HL-60/S4 (cell line): Measurements from ENCODE around the gene ANKRD2.
"Not testable (repeated sequence)": the region's sequence is repeated elsewhere in the genome, so short reads cannot be mapped to it uniquely, and the experiment has no call there.

Experiments used
- in situ Hi-C: fragments of 300-500 bp; cut with MboI; formaldehyde crosslinking; loops from 2 replicates; pipeline ENCODE4 v1.14.3; 2022; ENCODE audit warnings: low sequenced_read_pairs

ANKRD2 gene

DNA sequence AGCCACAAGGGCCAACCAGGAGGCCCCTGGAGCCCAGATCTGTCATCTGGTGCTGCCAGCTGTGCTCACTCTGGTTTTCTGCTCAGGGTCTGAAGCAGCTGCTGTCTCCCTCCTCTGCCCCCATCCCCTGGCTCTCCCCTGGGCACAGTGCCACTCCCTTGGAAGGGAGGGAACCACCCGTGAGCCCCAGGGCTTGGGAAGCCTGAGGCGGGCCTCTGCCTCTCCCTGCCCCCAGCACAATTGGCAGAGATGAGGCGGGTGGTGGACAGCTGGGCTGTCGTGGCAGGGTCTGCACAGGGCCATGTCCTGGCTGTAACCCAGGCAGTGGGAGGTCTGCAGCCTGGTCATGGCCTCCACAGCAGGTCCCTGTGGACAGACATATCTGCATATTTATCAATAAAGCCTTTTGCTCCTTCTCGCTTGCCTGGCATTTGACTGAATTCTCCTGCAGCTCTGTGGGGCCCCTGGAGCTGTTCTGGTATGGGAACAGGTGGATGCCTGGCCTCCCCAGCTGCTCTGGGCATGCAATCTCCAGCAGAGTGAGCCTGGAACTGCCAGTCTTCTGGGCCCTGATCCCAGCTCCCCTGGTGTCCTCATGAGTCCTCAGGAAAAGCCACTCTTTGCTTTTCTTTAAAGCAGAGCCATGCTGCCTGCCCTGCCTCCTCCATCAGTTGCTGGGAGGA lies 1.6 kb upstream of the ANKRD2 start:
- in situ Hi-C loops, result no loop called here

GRCh38 chr10:97571622-97572021 lies 957 bp upstream of the ANKRD2 start:
- in situ Hi-C loops, result no loop called here

DNA sequence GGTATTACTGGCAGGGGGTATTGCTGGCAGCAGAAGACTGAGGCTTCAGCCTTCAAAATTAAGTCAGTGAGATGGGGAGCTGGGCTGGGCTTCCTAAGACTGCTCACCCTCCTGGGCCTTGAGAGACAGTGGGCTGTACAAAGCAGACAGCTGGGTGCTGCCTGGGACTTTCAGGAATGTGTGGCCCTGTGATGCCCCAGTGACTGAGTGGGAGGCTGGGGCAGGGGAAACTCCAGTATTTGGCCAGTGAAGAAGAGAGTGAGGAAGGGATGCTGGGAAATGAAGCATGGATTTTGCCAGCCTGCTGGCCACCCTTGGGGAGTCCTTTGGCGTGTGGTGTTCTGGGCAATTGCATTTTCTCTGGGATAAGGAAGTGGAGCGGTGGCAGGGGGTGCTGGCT lies 442 bp downstream of the ANKRD2 start:
- in situ Hi-C loops, result no loop called here

DNA sequence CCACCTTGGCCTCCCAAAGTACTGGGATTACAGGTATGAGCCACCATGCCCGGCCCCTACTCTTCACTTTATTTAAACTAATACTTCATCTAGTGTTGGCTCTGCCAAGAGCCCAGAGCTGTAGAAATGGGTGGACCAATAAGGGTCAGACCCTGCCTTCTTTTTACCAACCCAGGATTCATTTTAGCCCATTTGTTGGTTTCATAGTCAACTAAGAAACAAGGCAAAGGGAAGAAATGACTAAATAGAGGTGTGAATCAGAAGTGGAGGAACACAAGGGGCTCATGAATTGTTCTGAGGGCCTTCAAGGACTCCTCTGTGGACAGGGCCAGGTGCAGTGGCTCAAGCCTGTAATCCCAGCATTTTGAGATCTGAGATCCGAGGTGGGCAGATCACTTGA lies 1.1 kb downstream of the ANKRD2 start:
- in situ Hi-C loops, result no loop called here

DNA sequence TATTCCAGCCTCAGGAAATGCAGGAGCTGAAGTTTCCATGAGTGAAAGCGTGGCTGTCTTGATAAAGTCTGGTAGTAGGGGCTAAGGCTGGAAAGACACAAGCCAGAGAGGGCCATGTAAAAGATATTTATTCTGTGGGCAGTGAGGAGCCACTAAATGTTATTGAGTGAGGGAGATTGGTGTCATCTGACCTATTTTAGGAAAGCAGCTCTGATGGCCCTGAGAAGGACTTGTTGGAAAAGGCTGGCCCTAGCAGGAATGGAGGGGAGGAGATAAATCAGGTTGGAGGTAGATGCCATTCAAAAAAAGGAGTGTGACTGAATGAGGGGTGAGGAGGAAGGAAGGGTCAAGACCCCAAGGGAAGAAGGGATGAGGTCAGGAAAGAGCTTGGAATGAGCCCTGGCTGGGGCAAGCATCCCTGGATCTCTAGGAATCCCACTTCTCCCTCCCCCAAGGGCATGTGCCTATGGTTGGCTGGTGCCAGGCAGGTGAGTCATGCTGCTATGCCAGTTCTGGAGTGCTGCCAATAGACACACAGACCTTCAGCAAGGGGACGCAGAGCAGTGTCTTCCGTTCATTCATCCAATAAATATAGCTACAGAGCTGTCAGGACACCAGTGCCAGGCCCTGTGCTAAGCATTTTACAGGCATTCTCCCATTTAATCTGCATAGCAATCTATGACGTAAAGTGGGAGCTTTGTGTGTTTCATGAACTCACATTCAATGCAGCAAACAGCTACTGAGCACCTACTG lies 2.0 kb downstream of the ANKRD2 start:
- in situ Hi-C loops, result no loop called here

DNA sequence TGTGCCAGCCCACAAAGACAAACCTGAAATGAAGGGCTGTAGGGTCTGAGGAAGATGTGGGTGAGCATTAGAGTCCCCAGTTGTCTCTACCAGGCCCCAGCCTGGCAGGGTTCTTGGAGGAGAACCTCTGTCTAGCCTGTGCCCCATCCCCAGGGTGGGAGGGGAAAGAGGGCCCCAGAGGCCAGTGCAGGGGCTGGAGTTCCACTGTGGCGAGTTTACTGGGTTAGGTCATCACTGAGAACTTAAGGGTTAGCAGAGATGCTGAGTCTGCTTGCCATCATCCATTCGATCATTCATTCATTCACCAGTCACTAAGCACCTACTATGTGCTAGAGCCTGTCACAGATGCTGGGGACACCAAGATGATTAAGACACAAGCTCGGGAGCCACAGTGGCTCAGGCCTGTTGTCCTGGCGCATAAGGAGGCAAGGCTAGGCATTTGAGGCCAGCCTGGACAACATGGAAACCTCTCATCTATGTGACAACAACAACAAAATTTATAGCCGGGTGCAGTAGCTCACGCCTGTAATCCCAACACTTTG lies 2.6 kb downstream of the ANKRD2 start:
- in situ Hi-C loops, result no loop called here

GRCh38 chr10:97576487-97576886 lies 3.9 kb downstream of the ANKRD2 start:
- in situ Hi-C loops, result not testable (repeated sequence)

- in situ Hi-C loops, result no loop called here
Observed at GRCh38 chr10:97577701-97578100, 5.1 kb downstream of the ANKRD2 start.

- in situ Hi-C loops, result no loop called here
Observed at GRCh38 chr10:97578171-97578844, 5.7 kb downstream of the ANKRD2 start.

DNA sequence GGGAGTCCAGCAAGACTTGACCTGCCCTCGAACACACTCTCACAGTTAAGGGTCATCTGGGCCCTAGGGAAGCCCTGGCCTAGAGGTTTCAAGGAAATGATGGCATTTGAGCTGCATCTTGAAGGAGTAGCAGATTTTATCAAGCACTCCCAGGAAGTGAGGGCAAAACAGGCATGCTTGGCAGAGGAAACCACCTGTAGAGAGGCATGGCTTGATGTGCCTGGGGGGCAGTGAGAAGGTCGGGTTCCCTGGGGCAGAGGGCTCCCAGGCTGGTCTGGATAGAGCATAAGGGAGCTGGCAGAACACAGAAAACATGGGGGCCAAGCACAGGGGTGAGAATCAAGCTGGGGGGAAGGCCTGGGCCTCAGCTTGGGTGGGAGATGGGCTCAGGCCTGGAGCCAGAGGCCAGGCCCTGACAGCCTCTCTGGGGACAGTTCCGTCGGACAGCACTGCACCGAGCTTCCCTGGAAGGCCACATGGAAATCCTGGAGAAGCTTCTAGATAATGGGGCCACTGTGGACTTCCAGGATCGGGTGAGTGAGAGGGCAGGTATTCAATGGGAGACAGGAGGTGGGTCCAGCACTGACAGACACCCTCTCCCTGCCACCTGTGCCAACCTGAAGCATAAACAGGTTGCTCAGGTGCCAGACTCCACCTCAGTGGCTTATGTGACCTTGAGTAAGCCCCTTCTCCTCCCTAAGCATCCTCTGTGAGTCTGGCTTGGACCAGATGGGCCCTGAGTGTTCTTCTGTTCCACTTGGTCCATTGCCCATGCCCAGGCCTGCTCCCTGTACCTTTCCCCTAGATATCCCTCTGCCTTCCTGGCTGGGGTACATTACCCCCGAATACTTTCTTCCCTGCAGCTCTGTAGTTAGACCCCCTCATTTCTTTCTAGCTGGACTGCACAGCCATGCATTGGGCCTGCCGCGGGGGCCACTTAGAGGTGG lies 8.1 kb downstream of the ANKRD2 start:
- in situ Hi-C loops, result no loop called here

DNA sequence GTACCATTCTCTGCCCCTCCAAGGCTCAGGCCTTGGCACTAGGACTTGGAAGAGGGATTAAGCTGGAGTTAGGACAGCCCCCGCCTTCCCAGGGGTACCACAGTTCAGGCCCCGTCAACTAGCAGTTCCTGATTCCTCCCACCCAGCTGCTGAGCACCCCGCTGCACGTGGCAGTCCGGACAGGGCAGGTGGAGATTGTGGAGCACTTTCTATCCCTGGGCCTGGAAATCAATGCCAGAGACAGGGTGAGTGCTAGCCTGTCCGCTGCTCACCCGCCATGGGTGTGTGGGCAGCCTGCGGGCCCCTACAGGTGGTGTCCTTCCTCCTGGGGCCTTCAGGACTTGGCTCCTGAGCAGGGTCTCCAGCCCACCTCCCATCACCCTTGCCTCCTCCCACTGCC lies 9.6 kb downstream of the ANKRD2 start:
- in situ Hi-C loops, result no loop called here

- in situ Hi-C loops, result no loop called here
Observed at GRCh38 chr10:97583476-97583875, 10.9 kb downstream of the ANKRD2 start.

- in situ Hi-C loops, result no loop called here
Observed at GRCh38 chr10:97584060-97584797, 11.7 kb downstream of the ANKRD2 start, which contains the start of gene HOGA1. TSS of gene HOGA1 (plus strand) at chr10:97584389. CDS start at chr10:97584704, 315 bp downstream.

DNA sequence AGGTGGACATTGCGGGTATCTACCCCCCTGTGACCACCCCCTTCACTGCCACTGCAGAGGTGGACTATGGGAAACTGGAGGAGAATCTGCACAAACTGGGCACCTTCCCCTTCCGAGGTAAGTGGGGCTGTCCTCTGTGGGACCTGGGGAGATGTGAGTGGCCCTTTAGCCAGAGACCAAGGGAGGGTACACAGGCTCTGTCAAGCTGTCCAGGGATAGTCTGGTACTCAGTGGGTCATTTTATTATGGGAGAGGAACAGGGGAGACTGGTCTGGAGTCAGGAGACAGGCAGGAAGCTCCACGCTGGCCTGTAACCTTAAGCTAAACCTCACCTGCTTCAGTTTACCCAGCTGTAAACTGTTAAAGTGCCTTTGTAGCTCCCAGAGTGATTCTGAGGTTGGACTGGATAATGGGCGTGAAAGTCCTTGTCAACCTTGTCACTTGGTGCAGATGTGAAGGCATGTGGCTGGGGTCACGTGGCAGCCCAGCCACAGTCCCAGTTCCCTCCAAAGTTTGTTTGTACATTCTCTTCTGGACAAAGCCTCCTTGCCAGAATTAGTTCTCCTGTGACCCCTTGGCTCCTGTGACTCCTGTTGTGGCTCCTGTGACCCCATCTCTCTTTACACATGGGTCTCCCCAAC lies 12.3 kb downstream of the ANKRD2 start:
- in situ Hi-C loops, result no loop called here

GRCh38 chr10:97585439-97585811 lies 12.8 kb downstream of the ANKRD2 start:
- in situ Hi-C loops, result no loop called here

DNA sequence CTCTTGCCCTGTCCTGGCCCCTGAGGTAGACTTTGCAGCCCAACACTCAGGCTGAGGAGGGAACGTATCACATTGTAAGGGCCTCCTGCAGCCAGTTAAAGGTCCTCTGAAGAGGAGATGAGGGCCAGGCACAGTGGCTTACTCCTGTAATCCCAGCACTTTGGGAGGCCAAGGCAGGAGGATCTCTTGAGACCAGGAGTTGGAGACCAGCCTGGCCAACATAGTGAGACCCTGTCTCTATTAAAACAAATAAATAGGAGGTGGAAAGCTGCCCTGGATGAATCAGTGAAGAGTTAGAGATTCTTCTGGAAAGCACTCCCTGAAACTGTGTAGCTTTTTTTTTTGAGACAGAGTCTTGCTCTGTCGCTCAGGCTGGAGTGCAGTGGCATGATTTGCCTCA lies 14.6 kb downstream of the ANKRD2 start:
- in situ Hi-C loops, result no loop called here

DNA sequence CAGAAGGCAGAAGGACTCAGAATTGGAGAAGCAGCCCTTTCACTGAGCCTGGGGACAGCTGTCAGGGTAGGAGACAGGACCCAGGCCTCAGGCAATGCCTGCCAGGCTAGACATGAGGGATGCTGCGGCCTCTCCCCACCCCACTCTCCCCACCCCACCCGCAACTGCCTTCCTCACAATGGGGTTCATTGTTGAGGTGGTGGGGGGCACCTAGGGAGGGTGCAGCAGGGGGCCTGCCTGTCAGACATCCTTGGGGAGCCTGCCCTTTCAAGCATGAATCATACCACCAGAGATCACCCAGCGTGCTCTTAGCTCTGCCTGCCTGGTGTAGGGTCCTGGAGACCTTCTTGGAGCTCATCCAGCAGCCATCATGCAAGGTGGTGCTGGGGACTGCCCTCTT lies 16.9 kb downstream of the ANKRD2 start, which contains the start of gene C10orf62:
Gene C10orf62 (plus strand): TSS at position 243 of the 400 bp plus-strand sequence. CDS start 177 bp downstream, outside the sequence.
- in situ Hi-C loops, result no loop called here

- in situ Hi-C loops, result no loop called here
Observed at GRCh38 chr10:97590082-97590747, 17.6 kb downstream of the ANKRD2 start.
